HCT116 (cell line): ENCODE measurements around the gene PRPF19.

Experiments used
- EZH2 ChIP-seq: fragments of 200-600 bp; sonication (generic); IDR thresholded peaks from 2 replicates; pipeline ENCODE4 v1.6.1; 2017; ENCODE audit warnings: antibody characterized with exemption, mixed run types
- ZNF274 ChIP-seq: fragments of 200-500 bp; sonication (Bioruptor generic); IDR thresholded peaks from 2 replicates; pipeline ENCODE4 v1.6.1; 2014; ENCODE audit warnings: mild to moderate bottlenecking, low read depth, low read length, inconsistent platforms

GRCh38 chr11:60932605-60933356 lies 26.4 kb upstream of the PRPF19 start:
- TF ChIP-seq ZNF274 (no peak), EZH2 (no peak)
